HG03469 (cell line): Measurements from ENCODE around the gene ACER3.
"Not testable (repeated sequence)": the region's sequence is repeated elsewhere in the genome, so short reads cannot be mapped to it uniquely, and the experiment has no call there.

Experiments
- ATAC-seq: cut with Tn5 transposase; IDR thresholded peaks from one replicate; pipeline ENCODE4 v1.9.1; 2021; ENCODE audit warnings: mild to moderate bottlenecking, moderate library complexity, moderate number of reproducible peaks; ENCODE audit not compliant: unreplicated experiment

Gene ACER3

GRCh38 chr11:76860539-76861475 is at the start of gene ACER3:
ACER3 (plus strand) TSS chr11:76860918; CDS start chr11:76860977, 59 bp downstream.
- peak; percentile 93 for ATAC-seq

GRCh38 chr11:76811259-76811658 is 49.5 kb upstream of the ACER3 start:
- ATAC-seq = no peak

- ATAC-seq = no peak
These were observed 46.3 kb upstream of the ACER3 start for GRCh38 chr11:76814414-76814813.

GRCh38 chr11:76815678-76816077 is 45.0 kb upstream of the ACER3 start:
- not testable (repeated sequence) for ATAC-seq

- ATAC-seq = no peak
These were observed 40.5 kb upstream of the ACER3 start for GRCh38 chr11:76820184-76820566.

GRCh38 chr11:76821396-76821795 is 39.3 kb upstream of the ACER3 start:
- ATAC-seq = not testable (repeated sequence)

- ATAC-seq = no peak
These were observed 38.3 kb upstream of the ACER3 start for GRCh38 chr11:76822406-76822805.

- no peak for ATAC-seq
These were observed 37.2 kb upstream of the ACER3 start for GRCh38 chr11:76823481-76824028.

- ATAC-seq = no peak
These were observed 36.4 kb upstream of the ACER3 start for GRCh38 chr11:76824083-76824939.

- ATAC-seq = no peak
These were observed 35.6 kb upstream of the ACER3 start for GRCh38 chr11:76824980-76825725.

- ATAC-seq = no peak
These were observed 34.9 kb upstream of the ACER3 start for GRCh38 chr11:76825726-76826396.

- ATAC-seq = not testable (repeated sequence)
These were observed 34.2 kb upstream of the ACER3 start for GRCh38 chr11:76826508-76826907.

- ATAC-seq = not testable (repeated sequence)
These were observed 33.7 kb upstream of the ACER3 start for GRCh38 chr11:76827005-76827404.

GRCh38 chr11:76830639-76831327 is 29.9 kb upstream of the ACER3 start:
- no peak for ATAC-seq

- ATAC-seq = no peak
These were observed 28.9 kb upstream of the ACER3 start for GRCh38 chr11:76831686-76832310.

- ATAC-seq = no peak
These were observed 28.4 kb upstream of the ACER3 start for GRCh38 chr11:76832361-76832760.

GRCh38 chr11:76834151-76834550 is 26.6 kb upstream of the ACER3 start:
- no peak for ATAC-seq

GRCh38 chr11:76835036-76835435 is 25.7 kb upstream of the ACER3 start:
- ATAC-seq = no peak
